Mucosa of rectum (tissue), 2 donors: ENCODE results near the gene CBLB.

ENCODE experiments used
- H3K27ac ChIP-seq, 2 donors: one replicate each; pipeline ENCODE4 v1.7.0; 2013; ENCODE audit warnings: inconsistent platforms in 2 of 2, low read depth in 2 of 2, low read length in 2 of 2
- H3K27me3 ChIP-seq, 2 donors: one replicate each; pipeline ENCODE4 v1.7.0; 2013; ENCODE audit warnings: low read length in 2 of 2; ENCODE audit not compliant: control insufficient read depth in 2 of 2, insufficient read depth in 2 of 2
- H3K36me3 ChIP-seq, 2 donors: one replicate each; pipeline ENCODE4 v1.7.0; 2013; ENCODE audit warnings: low read length in 2 of 2; ENCODE audit not compliant: control insufficient read depth in 2 of 2, insufficient read depth in 2 of 2
- H3K4me1 ChIP-seq, 2 donors: one replicate each; pipeline ENCODE4 v1.7.0; 2013; ENCODE audit warnings: low read length in 2 of 2, mild to moderate bottlenecking in 1 of 2; ENCODE audit not compliant: control insufficient read depth in 2 of 2, insufficient read depth in 2 of 2
- H3K4me3 ChIP-seq, 2 donors: one replicate each; pipeline ENCODE4 v1.7.0; 2013; ENCODE audit warnings: low read length in 2 of 2
- H3K9ac ChIP-seq, 2 donors: one replicate each; pipeline ENCODE4 v1.7.0; 2013; ENCODE audit warnings: low read length in 2 of 2, low read depth in 1 of 2, mild to moderate bottlenecking in 1 of 2
- H3K9me3 ChIP-seq, 2 donors: one replicate each; pipeline ENCODE4 v1.7.0; 2013; ENCODE audit warnings: low read length in 2 of 2; ENCODE audit not compliant: control insufficient read depth in 2 of 2
- donor health status: healthy.
- donor health status: Normal muscosa, but diverticular disease.

CBLB gene

DNA sequence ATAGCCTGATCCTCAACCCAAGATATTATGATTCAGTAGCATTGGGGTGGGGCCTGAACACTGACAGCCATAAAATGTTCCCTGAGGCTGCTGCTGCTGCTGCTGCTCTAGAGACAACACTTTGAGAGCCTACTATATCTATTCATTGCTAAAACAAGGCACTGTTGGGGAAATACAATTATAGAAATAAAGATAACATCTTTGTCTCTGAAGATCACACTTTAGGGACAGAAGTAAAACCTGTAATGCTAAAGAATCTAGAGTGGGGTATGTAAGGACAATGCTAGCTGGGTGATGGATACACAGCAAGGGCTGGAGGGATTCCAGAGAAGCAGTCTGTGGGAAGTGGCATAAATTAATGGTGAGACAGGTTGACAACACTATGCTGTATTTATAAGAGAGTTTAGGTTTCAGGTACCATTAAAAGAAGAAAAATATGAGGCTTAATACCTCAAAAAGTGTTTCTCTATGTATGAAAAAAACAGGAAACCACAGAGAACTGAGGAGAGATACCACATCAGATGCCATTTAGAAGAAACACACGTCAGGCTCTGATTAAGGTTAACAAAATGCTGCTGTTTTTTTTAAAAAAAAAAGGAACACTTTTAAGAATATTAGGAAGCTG is 115.9 kb downstream of the CBLB start:
- Histone ChIP-seq H3K27ac (peak overlapping the region; percentile 54 to 68), H3K9ac (no peak overlapping the region), H3K36me3 (no peaks in the 10 kb centered on the region)

DNA sequence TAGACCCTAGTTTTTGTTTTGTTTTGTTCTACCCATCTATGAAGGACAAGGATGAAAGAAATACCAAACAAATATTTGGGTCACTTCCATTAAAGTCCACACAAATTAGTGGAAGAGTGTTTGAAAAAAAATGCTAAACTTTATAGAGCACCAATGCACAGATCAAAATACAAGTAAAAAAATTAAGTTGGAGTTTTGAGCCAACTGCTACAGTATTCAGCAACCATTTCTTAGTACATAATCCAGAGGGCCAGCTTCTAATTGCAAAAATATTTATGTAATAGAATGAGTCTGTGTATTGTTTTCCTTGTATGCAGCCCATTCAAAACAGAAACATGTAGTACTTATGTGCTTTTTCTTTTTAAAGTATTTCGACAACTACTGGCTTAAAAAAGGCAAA is 121.1 kb downstream of the CBLB start:
- Histone ChIP-seq H3K4me1 (peaks cover 8 to 18% of the 10 kb centered on the region in 2 donors), H3K27me3 (no peaks in the 10 kb centered on the region), H3K4me3 (no peak overlapping the region), H3K36me3 (peaks cover 0 to 6% of the 10 kb centered on the region in 2 donors), H3K27ac (no peak overlapping the region), H3K9me3 (no peaks in the 10 kb centered on the region), H3K9ac (no peak overlapping the region)

More for the DNA sequence above, 115.9 kb downstream of the CBLB start:
- H3K4me3 ChIP-seq, result no peak overlapping the region
- H3K9me3 ChIP-seq, result no peaks in the 10 kb centered on the region
- no peaks in the 10 kb centered on the region for H3K27me3 ChIP-seq
- H3K4me1 ChIP-seq, result peaks cover 0 to 3% of the 10 kb centered on the region in 2 donors

DNA sequence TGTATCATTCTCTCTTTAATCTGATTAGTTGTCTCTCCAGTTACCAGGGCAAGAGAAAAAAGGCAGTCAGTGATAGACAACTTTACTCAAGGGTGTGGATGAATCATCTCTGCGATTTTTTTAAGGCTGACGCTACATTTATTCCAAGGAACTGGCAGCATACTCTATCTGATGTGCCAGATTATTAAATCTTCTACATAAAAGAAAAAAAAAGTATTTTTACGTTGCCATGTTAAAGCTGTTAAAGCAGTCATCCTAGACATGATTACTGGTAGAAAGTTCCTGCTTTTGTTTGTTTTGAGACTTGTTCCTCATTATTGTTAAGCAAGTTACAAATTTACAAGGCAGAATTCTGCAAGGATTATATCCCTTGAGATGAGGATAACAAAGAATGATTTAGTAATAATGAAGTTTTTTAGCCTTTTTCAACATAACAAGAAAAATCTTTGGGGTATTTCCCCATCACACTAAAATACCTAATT is 121.7 kb downstream of the CBLB start:
- H3K27me3 ChIP-seq, result no peaks in the 10 kb centered on the region
- peak overlapping the region in 1 of 2 donors; percentile 7 for H3K9ac ChIP-seq
- peaks cover 0 to 6% of the 10 kb centered on the region in 2 donors for H3K36me3 ChIP-seq
- peaks cover 8 to 18% of the 10 kb centered on the region in 2 donors for H3K4me1 ChIP-seq
- peak overlapping the region; percentile 6 to 29 for H3K4me3 ChIP-seq
- peak overlapping the region; percentile 45 to 64 for H3K27ac ChIP-seq
- H3K9me3 ChIP-seq, result no peaks in the 10 kb centered on the region

DNA sequence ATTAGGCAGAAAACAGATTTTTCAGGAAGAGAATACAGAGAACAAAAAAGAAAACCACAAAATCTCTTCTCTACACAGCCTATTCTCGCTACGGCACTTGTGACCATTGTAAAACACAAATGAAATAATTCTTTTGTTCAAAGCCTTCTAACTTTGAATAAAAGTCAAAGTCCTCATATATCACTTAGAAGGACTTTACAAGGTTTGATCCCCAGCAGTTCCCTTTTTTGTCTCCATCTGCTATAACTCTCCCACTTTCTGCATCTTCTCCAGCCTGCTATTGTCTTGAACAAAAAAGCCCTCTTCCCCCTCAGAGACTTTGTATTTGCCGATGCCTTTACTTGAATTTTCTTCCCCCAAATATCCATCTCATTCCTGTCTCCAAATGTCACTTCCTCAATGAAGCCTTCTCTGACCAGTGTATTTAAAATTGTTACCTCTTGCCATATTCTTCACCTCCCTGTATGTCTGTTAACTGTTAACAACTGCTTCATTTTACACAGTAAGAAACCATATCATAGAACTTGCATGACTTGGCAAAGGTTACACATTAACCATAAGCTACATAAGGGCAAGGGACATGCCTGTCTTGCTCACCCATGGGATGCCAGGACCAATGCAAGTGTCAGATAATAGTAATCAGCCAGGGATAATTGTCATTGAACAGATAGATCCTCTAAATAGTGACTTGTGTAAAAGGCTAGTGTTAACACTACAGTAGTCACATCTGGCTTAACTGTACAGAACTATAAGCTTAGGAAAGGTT is 122.4 kb downstream of the CBLB start:
- peak overlapping the region; percentile 6 to 29 for H3K4me3 ChIP-seq
- H3K4me1 ChIP-seq, result peaks cover 8 to 18% of the 10 kb centered on the region in 2 donors
- H3K27ac ChIP-seq, result peak overlapping the region; percentile 45 to 64
- H3K36me3 ChIP-seq, result peaks cover 0 to 6% of the 10 kb centered on the region in 2 donors
- H3K27me3 ChIP-seq, result no peaks in the 10 kb centered on the region
- H3K9me3 ChIP-seq, result no peaks in the 10 kb centered on the region
- H3K9ac ChIP-seq, result peak overlapping the region in 1 of 2 donors; percentile 7

DNA sequence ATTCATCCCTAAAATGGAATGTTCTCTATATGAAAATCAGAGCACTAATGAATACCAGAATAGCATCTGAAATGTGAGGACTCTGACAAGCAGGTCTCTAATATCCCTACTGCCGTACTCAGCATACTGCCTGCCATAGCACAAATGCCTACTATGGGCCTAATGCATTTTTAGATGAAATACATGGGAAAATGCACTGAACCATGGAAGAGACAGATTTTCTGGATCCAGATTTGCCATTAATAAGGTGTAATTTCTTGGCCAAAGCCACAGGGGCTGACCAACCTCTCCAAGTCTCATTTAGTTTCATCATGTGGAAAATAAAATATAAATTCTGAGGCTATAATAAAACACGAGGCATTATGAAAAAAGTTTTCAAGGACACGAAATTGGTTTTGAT is 123.8 kb downstream of the CBLB start:
- Histone ChIP-seq H3K27ac (no peak overlapping the region), H3K9ac (no peak overlapping the region), H3K9me3 (no peaks in the 10 kb centered on the region), H3K4me1 (peaks cover 8 to 18% of the 10 kb centered on the region in 2 donors), H3K27me3 (no peaks in the 10 kb centered on the region), H3K4me3 (no peak overlapping the region), H3K36me3 (peaks cover 0 to 6% of the 10 kb centered on the region in 2 donors)

DNA sequence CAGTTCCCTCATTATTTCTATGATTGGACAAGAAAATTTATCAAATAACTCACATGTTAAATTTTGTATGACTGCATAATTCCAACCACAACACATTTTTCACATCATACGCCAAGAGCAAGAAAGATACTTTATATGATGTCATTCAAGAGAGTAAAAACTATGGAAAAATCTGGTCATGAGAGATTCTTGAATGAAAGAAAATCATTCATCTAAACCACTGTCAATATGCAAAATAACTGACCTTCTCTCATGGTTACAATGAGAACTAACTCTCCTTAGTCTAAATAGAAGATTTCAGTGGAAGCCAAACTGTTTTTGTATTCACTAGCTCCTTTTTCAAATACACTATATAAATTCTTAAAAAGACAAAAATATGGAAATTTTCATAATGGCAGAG is 124.6 kb downstream of the CBLB start:
- no peak overlapping the region for H3K9ac ChIP-seq
- no peaks in the 10 kb centered on the region for H3K27me3 ChIP-seq
- H3K27ac ChIP-seq, result no peak overlapping the region
- H3K4me3 ChIP-seq, result no peak overlapping the region
- H3K9me3 ChIP-seq, result no peaks in the 10 kb centered on the region
- peaks cover 8 to 18% of the 10 kb centered on the region in 2 donors for H3K4me1 ChIP-seq
- H3K36me3 ChIP-seq, result peaks cover 0 to 6% of the 10 kb centered on the region in 2 donors

DNA sequence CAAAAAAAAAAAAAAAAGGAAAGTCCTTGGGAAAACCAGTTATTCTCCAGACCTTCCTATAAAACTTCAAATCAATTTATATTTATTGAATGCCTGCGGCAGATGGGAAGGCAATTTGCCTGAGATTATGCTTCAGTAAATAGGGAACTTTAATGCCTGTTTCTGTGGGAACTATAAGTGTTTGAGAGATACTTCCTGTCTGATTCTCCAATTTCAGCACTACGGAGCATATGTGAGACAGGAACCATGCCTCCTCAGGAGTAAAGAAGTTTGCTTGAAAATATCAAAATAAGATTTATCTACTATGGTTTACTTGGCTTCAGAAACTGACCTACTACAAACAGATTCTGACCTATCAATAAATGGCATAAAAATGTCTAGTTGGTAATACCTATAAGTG is 135.5 kb downstream of the CBLB start:
- Histone ChIP-seq H3K9ac (no peak overlapping the region), H3K9me3 (no peaks in the 10 kb centered on the region), H3K27ac (no peak overlapping the region), H3K4me3 (no peak overlapping the region), H3K4me1 (no peaks in the 10 kb centered on the region), H3K36me3 (peaks cover 2 to 3% of the 10 kb centered on the region in 2 donors), H3K27me3 (no peaks in the 10 kb centered on the region)

DNA sequence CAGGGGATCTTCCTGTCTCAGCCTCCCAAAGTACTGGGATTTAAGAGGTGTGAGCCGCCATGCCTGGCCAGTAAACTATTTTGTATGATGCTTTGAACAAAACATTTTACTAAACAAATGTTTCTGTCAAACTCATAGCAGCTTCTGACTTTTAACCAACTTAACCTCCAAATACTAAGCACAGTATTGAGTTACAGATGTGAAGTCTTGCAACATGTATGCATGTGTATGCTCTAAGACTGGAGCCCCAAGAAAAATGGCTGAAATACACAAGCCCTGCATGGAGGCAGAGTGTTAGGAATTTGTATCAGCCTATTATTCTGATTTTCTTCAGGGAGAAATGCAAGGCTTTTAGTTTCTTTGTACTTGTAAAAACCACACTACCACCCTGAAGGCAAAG is 137.1 kb downstream of the CBLB start:
- no peaks in the 10 kb centered on the region for H3K27me3 ChIP-seq
- no peaks in the 10 kb centered on the region for H3K4me1 ChIP-seq
- no peaks in the 10 kb centered on the region for H3K9me3 ChIP-seq
- H3K4me3 ChIP-seq, result no peak overlapping the region
- H3K27ac ChIP-seq, result no peak overlapping the region
- peaks cover 3 to 4% of the 10 kb centered on the region in 2 donors for H3K36me3 ChIP-seq
- H3K9ac ChIP-seq, result no peak overlapping the region

DNA sequence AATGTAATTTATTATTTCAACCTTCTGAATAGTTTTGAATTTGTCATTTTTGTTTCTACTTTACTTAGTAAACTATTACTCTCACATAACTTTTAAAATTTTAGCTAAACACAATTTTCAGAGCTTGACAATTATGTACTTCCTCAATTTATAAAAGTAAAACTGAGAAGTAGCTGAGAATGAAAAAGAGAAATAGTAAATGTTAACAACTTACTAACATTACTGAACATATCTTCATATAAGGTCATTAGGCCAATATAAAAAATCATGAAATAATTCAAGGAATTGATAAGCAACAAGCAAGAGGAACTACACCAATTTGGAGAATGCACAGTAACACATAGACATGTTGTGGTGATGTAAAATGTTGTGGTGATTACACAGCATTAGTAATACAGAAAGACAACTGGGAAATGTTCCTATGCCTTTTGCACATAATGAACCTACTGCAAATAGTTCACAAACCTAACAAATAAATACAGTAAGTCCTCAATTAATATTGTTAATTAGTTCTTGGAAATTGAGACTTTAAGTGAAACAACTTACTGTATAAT is 137.9 kb downstream of the CBLB start:
- Histone ChIP-seq H3K27me3 (no peaks in the 10 kb centered on the region), H3K27ac (no peak overlapping the region), H3K36me3 (peaks cover 0 to 4% of the 10 kb centered on the region in 2 donors), H3K9ac (no peak overlapping the region), H3K4me3 (no peak overlapping the region), H3K4me1 (no peaks in the 10 kb centered on the region), H3K9me3 (no peaks in the 10 kb centered on the region)

DNA sequence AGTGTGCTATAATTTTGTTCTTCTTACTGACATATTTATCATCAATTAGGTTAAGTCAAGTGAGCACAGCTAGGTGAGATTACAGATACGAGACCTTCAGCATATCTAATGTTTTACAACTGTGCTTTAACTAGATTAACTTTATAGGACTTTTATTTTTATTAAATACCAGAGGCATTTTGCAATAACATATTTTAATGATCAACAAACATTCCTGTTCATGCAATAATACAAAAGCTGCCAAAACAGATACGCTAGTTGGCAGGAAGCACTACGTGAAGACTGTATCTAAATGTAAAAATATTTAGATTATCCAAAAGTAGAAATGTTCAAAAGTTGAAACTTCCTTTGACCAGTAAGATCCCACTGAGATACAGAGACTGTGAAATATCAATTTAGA is 139.1 kb downstream of the CBLB start:
- H3K9ac ChIP-seq, result no peak overlapping the region
- H3K4me3 ChIP-seq, result no peak overlapping the region
- peaks cover 0 to 4% of the 10 kb centered on the region in 2 donors for H3K36me3 ChIP-seq
- no peak overlapping the region for H3K27ac ChIP-seq
- no peaks in the 10 kb centered on the region for H3K27me3 ChIP-seq
- H3K9me3 ChIP-seq, result no peaks in the 10 kb centered on the region
- H3K4me1 ChIP-seq, result no peaks in the 10 kb centered on the region
